Body of pancreas (tissue), 4 donors: ENCODE data around the gene RBMS1. TPM values are rescaled to one million over a fixed set of nuclear protein-coding genes. Genes with fewer than 3 reads are reported as not detected.
"Not testable (repeated sequence)": the region's sequence is repeated elsewhere in the genome, so short reads cannot be mapped to it uniquely, and the experiment has no call there.

Experiments used
- ATAC-seq: fragments of 150-250 bp; one replicate; pipeline ENCODE4 v1.9.1; 2016
- DNase-seq, 4 donors: peaks; one replicate each; pipeline ENCODE4 v3.0.0-alpha.2; 2019
- H3K27ac ChIP-seq, 4 donors: fragments of 200-600 bp; sonication (generic); 1 replicate in 3 of 4; 2 replicates in 1 of 4; pipeline versions ENCODE4 v1.5.1 to v1.6.1; 2016 to 2019; ENCODE audit warnings: mild to moderate bottlenecking in 1 of 4, mixed read lengths in 1 of 4, moderate library complexity in 1 of 4
- H3K27me3 ChIP-seq, 2 donors: fragments of 200-600 bp; sonication (generic); one replicate each; pipeline ENCODE4 v1.6.0; 2016; ENCODE audit warnings: mild to moderate bottlenecking in 1 of 2
- H3K36me3 ChIP-seq, 2 donors: fragments of 200-600 bp; sonication (generic); replicated peaks in 1 of 2; 2 replicates each; pipeline ENCODE4 v1.5.1; 2016; ENCODE audit warnings: low read depth in 2 of 2; ENCODE audit not compliant: insufficient read depth in 1 of 2
- H3K4me1 ChIP-seq: fragments of 200-600 bp; sonication (generic); one replicate; pipeline ENCODE4 v1.6.0; 2016
- H3K4me3 ChIP-seq, 2 donors: fragments of 200-600 bp; sonication (generic); 1 replicate in 1 of 2; 2 replicates in 1 of 2; pipeline ENCODE4 v1.5.1; 2016 to 2019
- H3K9me3 ChIP-seq, 3 donors: fragments of 200-600 bp; sonication (generic); 1 replicate in 2 of 3; 2 replicates in 1 of 3; pipeline ENCODE4 v1.5.1; 2016
- POLR2A ChIP-seq, 3 donors: fragments of 450-650 bp; IDR thresholded peaks; one replicate each; pipeline ENCODE4 v1.6.1; 2016; ENCODE audit warnings: antibody characterized with exemption in 3 of 3, mild to moderate bottlenecking in 2 of 3
- WGBS, 2 donors: methylation state at CpG; one replicate each; pipeline ENCODE4 v1.1.5; 2017; 5-methylcytosine and 5-hydroxymethylcytosine counted together
- intact Hi-C: fragments of 100-400 bp; cut with DNase I; formaldehyde crosslinking; loops from one replicate; pipeline ENCODE4 v1.15.1; 2023
- total RNA-seq, 2 donors: library from RNA; depleted of rRNA; stranded (reverse); fragments of >200 nt; gene quantifications; one replicate each; pipeline ENCODE4 v1.1.0, GENCODE V29; 2016
- TF ChIP-seq, protein P1 (sequence below), 7 experiments: fragments of 450-650 bp in 4 of 7; fragments of 200-600 bp in 3 of 7; sonication (generic) in 3 of 7; IDR thresholded peaks; one replicate each; pipeline ENCODE4 v1.5.1; 2016 to 2019; ENCODE audit warnings: antibody characterized with exemption in 7 of 7

Gene RBMS1
- total RNA-seq, 2 donors from 2014 or later: 21.3 to 23.7 TPM

GRCh38 chr2:160426604-160427003, 67.0 kb downstream of the RBMS1 start:
- WGBS, 2 donors: 94 to 96% methylated on average over 5 of the region's 5 CpGs
- intact Hi-C loops: no loop called here

DNA sequence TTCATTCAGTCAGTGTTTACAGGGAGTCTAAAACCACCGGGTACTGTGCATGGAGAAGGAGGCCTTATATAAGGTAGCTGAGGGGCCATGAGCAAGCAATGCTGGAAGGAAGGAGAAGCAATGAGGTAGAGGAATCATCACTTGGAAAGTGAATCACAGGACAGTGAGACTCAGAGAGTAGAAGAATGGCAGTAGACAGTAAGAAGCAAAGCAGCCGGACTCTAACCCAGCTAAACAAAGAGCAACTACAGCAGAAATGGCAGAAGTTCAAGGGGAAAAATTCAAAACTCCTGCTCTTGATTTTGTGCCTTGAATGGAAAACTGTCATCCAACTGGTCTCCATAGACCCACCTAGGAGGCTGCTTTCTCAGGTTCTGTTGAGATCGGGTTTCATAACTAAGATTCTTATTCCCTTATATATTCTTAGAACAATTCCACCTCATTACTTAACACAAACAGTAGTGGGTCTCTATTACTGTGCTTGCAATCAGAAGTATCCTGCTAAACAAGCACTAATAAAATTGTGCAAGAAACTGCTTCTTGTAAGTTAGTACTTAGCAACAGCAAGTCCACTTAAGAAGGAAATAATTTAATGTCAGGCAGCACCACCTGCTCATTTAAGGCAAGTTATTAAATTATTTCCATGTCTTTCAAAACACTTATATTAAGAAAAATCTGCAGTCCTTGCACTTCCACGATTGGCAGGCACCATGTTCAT, 68.0 kb downstream of the RBMS1 start:
- Histone ChIP-seq H3K36me3 (no peaks in the 10 kb centered on the region), H3K4me3 (no peak overlapping the region), H3K27me3 (no peaks in the 10 kb centered on the region), H3K9me3 (peaks cover 0 to 5% (median 0%) of the 10 kb centered on the region in 3 donors), H3K27ac (no peak overlapping the region), H3K4me1 (no peaks in the 10 kb centered on the region)
- intact Hi-C loops: no loop called here
- DNase-seq (no peak), ATAC-seq (no peak)
- no peak for TF ChIP-seq POLR2A (IDR thresholded peaks at IDR 0.05)
- TF ChIP-seq, protein P1, sequence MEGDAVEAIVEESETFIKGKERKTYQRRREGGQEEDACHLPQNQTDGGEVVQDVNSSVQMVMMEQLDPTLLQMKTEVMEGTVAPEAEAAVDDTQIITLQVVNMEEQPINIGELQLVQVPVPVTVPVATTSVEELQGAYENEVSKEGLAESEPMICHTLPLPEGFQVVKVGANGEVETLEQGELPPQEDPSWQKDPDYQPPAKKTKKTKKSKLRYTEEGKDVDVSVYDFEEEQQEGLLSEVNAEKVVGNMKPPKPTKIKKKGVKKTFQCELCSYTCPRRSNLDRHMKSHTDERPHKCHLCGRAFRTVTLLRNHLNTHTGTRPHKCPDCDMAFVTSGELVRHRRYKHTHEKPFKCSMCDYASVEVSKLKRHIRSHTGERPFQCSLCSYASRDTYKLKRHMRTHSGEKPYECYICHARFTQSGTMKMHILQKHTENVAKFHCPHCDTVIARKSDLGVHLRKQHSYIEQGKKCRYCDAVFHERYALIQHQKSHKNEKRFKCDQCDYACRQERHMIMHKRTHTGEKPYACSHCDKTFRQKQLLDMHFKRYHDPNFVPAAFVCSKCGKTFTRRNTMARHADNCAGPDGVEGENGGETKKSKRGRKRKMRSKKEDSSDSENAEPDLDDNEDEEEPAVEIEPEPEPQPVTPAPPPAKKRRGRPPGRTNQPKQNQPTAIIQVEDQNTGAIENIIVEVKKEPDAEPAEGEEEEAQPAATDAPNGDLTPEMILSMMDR (IDR thresholded peaks at IDR 0.05): no peak
- WGBS, 2 donors: 79 to 87% methylated on average over 4 of the region's 4 CpGs

More at GRCh38 chr2:160426604-160427003, 67.0 kb downstream of the RBMS1 start:
- Histone ChIP-seq H3K9me3 (peaks cover 0 to 5% (median 0%) of the 10 kb centered on the region in 3 donors), H3K4me3 (no peak overlapping the region), H3K4me1 (no peaks in the 10 kb centered on the region), H3K27ac (no peak overlapping the region), H3K27me3 (no peaks in the 10 kb centered on the region), H3K36me3 (no peaks in the 10 kb centered on the region)
- TF ChIP-seq, protein P1 (IDR thresholded peaks at IDR 0.05): no peak
- no peak for TF ChIP-seq POLR2A (IDR thresholded peaks at IDR 0.05)
- no peak for DNase-seq
- no peak for ATAC-seq

DNA sequence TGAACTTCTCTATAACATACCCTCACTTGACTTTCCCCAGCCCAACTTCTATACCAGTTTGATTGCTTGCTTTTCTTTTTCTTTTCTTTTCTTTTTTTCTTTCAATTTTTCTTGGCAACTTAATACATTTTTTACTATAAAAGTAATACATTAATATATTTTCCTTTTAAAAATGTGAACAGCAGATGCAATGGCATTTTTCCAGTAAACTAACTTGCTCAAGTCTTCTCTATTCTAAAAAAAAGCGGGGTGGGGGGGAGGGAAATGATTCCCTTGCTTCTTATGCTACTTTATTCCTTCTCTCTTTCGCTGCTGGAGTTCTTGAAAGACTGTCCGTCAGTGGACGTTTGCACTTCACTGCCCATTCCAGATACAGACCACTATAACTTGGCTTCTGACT, 70.5 kb downstream of the RBMS1 start:
- H3K36me3 ChIP-seq: no peaks in the 10 kb centered on the region
- no peak overlapping the region for H3K27ac ChIP-seq
- H3K27me3 ChIP-seq: no peaks in the 10 kb centered on the region
- no peaks in the 10 kb centered on the region for H3K9me3 ChIP-seq
- DNase-seq (no peak), ATAC-seq (no peak)
- intact Hi-C loops: no loop called here
- H3K4me3 ChIP-seq: no peak overlapping the region
- TF ChIP-seq, protein P1 (IDR thresholded peaks at IDR 0.05): no peak
- TF ChIP-seq POLR2A (IDR thresholded peaks at IDR 0.05): no peak
- no peaks in the 10 kb centered on the region for H3K4me1 ChIP-seq
- WGBS, 2 donors: 82 to 92% methylated on average over 4 of the region's 4 CpGs

- 84 to 90% methylated on average over 3 of the region's 3 CpGs for WGBS, 2 donors
- H3K9me3 ChIP-seq, H3K27me3 ChIP-seq, ATAC-seq, intact Hi-C loops, H3K4me3 ChIP-seq, H3K4me1 ChIP-seq, DNase-seq, H3K27ac ChIP-seq, H3K36me3 ChIP-seq: not testable (repeated sequence)
Observed at GRCh38 chr2:160421646-160422501, 71.7 kb downstream of the RBMS1 start.

DNA sequence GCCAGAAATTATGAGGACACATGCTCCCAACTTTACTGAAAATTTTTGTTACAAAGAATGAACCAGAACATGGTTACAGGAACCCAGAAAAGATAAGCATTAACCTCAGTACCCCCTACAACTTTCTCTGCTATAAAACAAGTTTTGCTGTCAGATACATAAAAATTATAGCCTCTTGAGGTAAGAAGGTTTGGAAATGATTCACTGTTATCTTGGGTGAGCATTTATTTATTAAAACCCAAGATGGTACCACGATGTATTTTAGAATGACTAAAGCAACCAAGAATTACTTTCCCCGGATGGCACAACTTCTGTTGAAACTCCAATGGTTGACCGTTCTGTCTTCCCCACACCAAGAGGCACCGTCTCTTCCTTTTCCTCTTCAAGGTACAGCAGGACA, 72.9 kb downstream of the RBMS1 start:
- Histone ChIP-seq H3K9me3 (no peaks in the 10 kb centered on the region), H3K36me3 (no peaks in the 10 kb centered on the region), H3K27me3 (no peaks in the 10 kb centered on the region), H3K4me3 (no peak overlapping the region), H3K4me1 (no peaks in the 10 kb centered on the region), H3K27ac (no peak overlapping the region)
- 84 to 87% methylated on average over 4 of the region's 4 CpGs for WGBS, 2 donors
- intact Hi-C loops: no loop called here
- ATAC-seq (no peak), DNase-seq (no peak)
- TF ChIP-seq, protein P1 (IDR thresholded peaks at IDR 0.05): no peak
- TF ChIP-seq POLR2A (IDR thresholded peaks at IDR 0.05): no peak
